GM19351 (cell line): Measurements from ENCODE around the gene MRPL21.
A peak's percentile ranks its signal among the peaks of the same experiment; 100 is the strongest.

Experiments used
- ATAC-seq: cut with Tn5 transposase; IDR thresholded peaks from one replicate; pipeline ENCODE4 v1.9.1; 2021; ENCODE audit warnings: mild to moderate bottlenecking, moderate library complexity; ENCODE audit not compliant: unreplicated experiment

MRPL21 gene

DNA sequence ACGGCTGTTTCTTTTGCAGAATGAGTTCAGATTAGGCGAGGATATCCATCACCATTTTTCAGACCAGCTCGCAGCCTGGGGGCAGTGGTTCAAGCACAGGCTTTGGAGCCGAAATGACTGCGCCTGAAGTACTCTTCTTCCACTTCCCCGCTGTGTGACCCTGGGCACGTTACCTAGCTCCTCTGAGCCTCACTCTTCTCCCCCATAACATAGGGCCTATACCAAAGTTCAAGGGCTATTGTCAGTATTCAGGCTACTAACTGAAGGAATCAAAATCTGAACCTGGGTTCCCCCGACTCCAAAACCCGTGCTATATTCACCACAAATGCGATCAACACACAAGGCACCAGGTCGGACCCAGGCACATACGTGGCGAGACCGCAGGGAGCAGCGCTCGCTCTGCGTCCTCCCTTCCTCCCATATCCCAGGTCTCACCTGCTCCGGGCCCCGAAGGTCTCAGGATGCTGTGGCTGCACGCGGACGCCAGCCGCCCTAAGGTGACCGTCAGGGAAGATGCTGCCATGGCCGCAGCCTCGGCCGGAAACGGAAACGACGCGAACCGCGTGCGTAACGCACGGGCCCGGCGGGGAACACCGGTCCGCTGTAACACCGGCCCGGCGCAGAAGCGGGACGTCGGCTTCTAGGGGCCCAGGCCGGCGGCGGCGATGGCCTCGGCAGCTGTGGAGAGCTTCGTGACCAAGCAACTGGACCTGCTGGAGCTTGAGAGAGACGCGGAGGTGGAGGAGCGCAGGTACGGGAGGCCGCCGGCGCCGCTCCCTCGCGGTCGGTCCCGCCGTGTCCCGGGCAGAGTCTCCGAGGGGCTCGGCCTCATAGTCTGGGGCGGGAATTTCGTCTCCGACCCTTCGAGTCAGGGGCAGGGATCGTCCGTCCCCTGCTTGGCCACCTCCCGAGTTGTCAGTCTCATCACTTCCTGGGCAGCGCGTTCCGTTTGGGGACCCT lies at the start of gene MRPL21, which contains the start of gene IGHMBP2:
Gene MRPL21 (minus strand): TSS at position 545 of the 960 bp plus-strand sequence. CDS start 22 bp downstream, at position 523.
Gene IGHMBP2 (plus strand): TSS at position 604 of the 960 bp plus-strand sequence. CDS start 62 bp downstream, at position 666.
- peak; percentile 88 for ATAC-seq

DNA sequence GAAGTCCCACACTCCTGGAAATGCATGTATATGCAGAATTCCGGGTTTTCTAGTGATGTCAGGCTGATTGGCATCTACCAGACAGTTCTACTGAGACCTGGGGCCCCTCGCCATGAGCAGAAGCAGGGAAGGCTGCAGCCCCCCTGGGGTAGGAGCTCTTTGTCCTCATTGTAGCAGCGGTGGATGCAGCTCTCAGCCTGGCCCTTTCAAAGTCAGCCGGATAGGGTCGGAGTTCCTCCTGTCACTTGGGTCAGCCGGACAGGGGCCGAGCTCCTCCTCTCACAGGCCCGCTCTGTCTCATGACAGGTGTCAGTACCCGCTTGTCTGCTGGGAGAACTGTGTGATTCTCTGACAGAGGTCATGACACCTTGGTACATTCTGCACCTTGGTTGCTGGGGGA lies 47.1 kb upstream of the MRPL21 start:
- ATAC-seq: no peak

DNA sequence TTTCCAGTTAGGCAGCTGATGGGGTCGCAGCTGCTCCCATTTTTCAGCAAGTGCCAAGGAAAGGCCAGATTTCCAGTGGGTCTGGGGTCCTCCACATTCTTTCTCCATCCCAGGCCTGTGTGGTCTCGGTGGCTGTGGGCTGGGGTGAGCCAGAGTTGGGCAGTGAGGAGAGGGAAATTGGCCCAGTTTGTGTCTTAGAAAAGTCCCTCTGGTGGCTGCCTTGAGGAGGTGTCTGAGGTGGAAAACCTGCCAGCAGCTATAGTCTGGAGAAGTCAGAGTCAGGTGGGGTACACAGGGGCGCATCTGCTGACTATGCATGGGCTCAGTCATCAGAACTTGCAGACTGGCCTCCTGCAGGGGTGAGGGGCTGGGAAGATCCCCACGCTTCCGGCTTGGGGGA lies 46.6 kb upstream of the MRPL21 start:
- ATAC-seq: no peak

DNA sequence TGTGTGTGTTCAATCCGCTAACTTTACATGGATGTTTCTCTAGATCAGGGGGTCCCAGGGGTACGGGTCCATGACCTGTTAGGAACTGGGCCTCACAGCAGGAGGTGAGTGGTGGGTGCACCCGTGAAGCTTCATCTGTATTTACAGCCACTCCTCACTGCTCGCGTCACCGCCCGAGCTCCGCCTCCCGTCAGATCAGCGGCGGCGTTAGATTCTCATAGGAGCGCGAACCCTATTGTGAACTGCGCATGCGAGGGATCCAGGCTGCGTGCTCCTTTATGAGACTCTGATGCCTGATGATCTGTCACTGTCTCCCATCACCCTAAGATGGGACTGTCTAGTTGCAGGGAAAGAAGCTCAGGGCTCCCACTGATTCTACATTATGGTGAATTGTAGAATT lies 45.3 kb upstream of the MRPL21 start:
- ATAC-seq: no peak

DNA sequence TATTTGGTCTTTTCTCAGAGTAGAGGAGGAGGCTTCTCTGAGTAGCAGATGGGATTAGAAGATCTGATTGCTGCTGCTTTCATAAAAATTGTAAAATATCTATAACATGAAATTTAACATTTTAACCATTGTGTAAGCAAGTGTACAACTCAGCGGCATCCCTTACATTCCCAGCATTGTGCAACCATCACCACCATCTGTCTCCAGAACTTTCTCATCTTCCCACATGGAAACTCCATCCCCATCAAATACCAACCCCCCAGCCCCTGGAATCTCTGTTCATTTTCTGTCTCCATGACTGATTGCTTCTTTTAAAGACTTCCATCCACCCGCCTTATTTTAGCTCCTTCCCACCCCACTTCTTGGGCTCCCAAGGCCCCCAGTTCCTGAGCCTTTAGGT lies 44.9 kb upstream of the MRPL21 start:
- ATAC-seq: no peak

DNA sequence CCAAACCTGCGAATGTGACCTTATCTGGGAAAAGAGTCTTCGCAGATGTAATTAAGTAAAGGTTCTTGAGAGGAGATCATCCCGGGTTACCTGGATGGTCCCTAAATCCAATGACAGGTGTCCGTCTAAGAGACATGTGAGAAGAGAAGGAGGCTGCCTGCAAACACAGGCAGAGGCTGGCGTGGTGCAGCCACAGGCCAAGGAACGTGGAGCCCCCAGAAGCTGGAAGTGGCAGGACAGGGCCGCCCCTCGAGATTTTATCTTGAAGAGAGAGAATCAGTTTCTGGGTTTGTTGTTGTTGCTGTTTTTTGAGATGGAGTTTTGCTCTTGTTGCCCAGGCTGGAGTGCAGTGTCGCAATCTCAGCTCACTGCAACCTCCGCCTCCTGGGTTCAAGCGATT lies 43.5 kb upstream of the MRPL21 start:
- no peak for ATAC-seq

DNA sequence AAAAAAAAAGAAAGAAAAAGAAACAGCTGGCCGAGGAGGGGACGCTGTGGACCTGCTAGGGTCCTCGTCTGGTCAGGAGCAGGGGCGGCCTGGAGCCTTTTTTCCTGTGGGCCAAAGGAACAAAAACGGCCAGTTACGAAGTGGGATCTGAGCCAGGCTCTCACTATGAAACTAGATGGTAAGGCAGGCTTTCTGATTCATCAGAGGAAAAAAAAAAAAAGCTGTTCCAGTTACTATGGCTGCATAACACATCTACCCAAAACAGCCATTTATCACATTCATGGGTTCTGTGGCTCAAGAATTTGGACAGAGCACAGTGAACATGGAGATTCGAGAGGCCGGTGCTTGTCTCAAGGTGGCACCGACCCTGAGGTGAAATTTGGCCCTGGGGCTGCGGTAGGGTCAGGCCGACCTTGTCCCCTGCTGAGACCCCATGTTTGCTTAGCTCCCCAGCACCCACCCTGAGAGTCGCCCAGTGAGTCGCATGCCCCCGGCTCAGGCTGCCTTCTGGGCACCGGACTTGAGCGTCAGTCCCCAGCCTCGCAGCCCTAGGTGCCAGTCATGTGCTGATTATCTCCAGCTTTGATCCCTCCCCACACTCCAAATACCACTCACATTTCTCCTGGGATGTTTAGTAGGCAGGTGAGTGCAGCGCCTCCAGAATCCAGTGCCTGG lies 42.9 kb upstream of the MRPL21 start:
- ATAC-seq: no peak

DNA sequence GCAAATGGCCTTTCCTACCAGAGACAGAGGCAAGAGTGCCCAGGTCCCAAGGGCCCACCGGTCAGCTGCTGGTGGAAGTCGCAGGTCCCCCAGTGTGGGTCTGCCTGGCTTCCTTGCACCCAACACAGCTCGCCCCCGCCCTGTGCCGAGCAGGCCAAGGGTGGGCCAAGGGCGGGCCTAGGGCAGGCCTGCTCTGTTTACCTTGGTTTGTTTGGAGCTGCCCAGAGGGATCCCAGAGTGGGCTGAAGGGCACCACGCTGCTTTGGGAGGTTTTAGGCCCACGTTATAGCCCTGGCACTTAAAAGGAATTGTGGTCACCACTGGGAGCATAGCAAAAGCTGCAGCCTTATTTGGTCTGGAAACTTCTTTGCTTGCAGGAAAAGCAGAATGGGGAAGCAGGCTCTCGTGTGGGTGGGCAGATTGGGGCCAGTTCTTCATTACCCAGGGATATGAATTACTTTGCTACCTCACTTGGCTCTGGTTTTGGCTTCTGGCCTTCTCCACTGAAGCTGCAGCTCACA lies 39.2 kb upstream of the MRPL21 start:
- ATAC-seq: no peak

DNA sequence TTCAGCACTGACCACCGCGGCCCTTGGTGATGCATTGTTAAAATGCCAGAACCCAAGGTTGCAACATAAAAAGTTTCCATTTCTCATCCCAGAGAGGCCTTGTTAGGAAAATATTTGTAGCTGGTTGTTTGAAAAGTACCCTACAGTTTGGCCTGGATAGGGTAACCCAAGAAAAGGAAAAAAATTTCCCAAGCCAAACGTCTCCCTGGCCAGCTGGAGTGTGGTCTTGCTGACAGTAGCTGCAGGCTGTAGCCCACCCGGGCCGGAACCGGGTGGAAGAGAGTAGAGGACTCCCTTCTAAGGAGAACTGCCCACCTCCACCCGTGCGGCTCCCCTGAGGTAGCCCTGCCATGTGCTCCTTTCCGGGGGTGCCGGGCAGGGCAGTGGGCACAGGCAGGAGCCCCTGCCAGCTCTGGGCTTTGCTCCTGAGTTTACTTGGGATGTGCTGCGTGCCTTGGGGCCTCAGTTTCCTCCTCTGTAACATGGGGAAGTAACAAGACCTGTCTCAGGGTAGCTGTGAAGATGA lies 38.5 kb upstream of the MRPL21 start:
- no peak for ATAC-seq

DNA sequence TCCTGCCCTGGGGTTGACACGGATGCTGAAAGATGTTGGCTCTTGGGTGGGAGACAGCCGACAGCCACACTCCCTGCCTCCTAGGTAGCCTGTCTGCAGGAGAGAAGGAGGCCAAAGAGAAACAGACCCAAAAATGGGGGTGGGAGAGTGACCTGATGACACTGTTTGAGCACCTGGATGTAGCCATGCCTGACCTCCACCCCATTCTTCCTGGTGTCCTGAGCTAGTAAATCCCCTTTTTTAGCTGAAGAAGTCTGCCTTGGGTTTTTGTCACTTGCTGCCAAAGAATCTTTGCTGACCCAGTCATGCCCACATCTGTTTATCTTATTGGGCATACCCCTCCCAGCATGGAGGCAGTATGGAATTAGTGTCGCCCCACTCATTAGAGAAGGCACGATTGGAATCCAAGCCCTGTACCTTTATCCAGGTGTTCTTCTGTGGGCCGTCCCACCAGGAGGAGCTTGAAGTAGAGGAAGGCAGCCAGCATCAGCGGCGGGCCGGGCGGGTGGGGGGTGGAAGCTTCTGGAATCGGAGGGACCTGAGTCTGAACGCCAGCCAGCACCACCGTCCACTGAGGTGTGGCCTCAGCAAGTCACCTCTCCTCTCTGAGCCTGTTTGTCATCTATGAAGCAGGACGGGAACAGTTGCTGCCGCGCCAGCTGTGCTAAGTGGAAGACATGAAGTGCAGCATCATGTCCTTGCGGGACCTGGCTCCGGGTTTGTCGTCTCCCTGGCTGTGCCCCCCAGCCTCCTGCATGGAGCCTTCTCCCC lies 37.9 kb upstream of the MRPL21 start:
- ATAC-seq: no peak

DNA sequence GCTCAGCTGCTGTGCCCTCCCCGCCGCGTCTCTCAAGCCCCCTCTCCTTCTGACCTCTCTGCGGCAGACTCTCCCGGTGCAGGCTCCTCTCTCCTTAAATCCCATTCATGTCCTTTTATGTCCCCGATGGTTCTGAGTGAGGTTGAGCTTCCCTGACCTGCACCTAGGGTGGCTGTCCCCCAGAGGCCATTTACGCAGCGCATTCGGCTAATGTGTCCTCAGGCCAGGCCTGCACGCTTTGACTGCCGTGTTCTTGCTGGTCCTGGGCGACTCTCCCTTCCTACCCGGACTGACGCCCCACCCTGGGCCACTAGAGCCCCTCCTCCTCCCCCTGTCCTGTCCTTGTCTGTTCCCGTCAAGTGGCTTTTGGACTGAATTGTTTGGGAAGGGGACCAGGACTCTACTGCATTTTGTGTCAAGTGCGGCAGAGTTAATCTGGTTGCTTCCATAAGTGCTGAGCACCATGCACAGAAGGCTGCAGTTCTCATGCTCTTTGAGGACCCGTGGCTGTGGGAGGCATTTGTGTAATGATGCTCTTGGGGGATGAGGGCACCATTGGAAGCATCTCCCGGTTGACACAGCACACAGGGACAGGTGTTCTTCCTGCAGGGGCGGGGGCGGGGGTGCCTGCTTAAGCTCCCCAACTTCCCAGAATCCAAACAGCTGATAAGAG lies 37.2 kb upstream of the MRPL21 start:
- no peak for ATAC-seq

DNA sequence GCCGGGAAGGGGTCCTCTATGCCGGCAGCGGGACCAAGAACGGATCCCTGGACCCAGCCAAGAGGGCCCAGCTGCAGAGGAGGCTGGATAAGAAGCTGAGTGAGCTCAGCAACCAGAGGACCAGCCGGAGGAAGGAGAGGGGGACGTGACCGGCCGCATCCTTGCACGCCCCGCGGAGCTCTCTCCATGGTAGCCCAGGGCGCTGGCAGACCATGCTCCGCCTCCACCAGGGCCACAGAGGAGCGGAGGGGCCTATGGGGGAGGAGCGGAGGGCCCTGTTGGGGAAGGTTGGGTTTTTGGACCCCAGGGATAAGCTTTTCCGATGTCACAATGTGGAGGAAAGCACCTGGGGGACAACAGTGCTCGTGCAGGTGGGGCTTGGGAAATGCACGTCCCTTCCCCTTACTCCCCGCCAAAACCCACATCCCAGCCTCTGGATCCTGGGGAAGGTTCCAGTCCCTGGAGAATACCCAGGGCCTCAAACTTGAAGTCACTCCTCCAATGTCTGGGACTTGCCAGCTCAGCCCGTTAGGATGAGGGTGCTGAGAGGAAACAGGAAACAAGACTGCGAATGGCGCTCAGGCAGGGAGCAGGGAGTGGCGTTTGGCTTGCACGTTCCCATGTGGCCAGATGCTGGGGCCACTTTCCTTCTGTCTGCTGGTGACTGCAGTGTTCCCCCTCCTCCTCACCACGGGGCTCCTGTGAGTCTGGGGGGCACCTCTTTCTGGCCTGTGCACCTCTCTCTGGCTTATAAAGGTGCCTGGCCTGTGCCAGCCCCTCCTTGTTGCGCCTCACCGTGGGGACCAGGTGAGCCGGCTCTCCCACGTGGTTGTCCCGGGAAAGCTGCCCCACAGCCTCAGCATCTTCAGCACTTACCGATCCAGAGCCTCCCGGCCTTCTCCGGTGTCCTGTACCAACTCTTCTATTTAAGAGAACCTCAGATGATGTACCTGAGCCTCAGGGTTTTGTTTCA lies 36.2 kb upstream of the MRPL21 start:
- ATAC-seq: no peak

DNA sequence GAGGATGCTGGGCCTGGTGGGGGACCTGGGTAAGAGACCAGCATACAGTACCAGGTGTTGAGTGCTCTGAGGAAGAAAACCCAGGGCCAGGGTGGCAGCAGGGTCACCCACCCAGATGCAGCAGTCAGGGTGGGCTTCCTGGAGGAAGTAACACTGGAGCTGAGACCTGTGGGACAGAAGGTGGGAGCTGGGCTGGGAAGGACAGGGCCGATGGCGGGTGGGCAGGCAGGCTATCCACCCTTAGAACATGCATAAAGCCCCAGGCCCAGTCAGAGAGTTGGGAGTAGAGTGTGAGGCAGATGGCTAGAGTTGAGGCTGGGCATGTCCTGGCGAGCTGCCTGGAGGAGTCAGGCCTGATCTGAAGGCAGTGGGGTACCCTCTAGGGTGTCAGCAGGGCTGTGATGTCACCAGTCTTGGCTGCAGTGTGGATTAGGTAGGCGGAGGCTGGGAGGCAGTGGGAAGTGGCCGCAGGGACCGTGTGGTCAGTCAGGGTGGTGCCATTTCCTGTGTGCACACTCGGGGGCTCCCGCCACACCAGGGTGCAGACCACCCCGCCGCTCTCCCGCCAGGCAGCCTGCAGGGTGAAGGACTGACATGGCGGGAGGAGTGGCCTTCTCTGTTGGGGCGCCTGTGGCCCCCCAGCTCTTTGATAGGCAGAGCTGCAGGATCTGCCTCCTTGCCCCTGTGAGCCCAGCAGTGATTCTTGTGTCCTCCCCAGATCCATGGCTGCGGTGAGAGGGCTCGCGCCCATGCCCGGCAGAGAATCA lies 35.4 kb upstream of the MRPL21 start:
- no peak for ATAC-seq

DNA sequence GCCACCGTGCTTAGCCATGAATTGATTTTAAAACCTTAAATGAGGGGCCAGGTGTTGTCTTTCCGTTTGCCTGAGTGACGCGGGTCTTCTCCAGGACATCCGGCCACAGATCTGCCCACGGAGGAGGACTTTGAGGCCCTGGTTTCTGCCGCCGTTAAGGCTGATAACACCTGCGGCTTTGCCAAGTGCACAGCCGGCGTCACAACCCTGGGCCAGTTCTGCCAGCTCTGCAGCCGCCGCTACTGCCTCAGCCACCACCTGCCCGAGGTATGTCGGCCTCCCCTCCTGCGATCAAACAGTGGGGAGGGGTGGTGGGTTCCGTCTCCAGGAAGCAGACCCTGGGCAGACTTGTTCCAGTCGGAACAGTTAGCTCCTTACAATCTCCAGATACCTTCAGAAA lies 34.5 kb upstream of the MRPL21 start:
- ATAC-seq: no peak

DNA sequence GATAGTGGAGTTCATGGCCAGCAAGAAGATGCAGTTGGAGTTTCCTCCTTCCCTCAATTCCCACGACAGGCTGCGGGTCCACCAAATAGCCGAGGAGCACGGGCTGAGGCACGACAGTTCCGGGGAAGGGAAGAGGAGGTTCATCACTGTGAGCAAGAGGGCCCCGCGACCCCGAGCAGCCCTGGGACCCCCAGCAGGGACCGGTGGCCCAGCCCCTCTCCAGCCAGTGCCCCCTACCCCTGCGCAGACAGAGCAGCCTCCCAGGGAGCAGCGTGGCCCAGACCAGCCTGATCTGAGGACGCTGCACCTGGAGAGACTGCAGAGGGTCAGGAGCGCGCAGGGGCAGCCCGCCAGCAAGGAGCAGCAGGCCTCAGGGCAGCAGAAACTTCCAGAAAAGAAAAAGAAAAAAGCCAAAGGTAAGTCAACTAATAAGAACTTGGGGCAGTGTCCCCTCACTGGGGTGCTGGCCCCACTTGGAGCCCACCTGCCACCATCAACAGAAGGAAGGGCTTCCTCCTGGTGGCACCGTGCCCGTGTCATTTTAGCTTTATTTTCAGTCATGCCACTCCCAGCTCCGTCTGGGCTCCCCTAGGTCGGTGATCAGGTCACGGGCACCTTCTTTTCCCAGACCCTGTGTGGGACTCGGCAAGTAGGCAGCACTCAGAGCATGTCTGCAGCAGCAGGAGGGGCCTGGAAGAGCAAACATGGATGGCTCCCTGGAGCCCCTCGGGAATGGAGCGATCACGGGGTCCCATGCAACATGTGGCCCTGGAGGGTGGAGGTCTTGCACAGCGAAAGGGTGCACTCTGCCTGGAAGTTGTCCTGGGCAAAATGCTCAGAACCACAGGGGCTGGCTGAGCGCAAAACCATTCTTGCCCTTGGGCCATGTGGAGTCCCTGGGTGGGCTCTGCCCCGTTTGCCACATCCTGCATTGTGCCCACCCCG lies 33.3 kb upstream of the MRPL21 start:
- no peak for ATAC-seq

DNA sequence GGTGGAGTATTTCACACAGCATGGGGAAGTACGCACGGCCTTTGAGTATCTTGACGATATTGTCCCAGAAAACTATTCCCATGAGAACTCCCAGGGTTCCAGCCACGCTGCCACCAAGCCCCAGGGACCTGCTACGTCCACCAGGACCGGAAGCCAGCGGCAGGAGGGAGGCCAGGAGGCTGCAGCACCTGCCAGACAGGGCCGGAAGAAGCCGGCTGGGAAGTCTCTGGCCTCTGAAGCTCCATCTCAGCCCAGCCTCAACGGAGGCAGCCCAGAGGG lies 32.7 kb upstream of the MRPL21 start:
- no peak for ATAC-seq
